ENCODE results near the gene POGLUT2.

DNA sequence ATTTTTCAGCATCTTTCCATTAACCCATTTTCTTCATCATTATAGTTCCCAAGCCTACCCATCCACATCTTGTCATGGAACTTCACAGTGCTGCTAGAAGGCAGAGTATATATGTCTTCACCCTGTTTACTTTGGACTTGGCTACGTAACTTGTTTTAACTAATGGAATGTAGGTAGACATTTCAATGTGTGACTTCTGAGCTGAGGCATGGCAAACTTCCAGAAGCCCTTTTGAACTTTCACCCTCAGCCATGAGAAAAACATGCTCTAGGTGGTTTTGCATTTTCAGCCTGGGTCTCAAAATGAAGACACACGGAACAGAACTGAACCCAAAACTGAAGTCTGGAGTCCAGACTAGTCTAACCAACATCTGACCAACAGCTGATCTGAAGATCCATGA lies 28.3 kb downstream of the POGLUT2 start:
- TF ChIP-seq, protein P1, sequence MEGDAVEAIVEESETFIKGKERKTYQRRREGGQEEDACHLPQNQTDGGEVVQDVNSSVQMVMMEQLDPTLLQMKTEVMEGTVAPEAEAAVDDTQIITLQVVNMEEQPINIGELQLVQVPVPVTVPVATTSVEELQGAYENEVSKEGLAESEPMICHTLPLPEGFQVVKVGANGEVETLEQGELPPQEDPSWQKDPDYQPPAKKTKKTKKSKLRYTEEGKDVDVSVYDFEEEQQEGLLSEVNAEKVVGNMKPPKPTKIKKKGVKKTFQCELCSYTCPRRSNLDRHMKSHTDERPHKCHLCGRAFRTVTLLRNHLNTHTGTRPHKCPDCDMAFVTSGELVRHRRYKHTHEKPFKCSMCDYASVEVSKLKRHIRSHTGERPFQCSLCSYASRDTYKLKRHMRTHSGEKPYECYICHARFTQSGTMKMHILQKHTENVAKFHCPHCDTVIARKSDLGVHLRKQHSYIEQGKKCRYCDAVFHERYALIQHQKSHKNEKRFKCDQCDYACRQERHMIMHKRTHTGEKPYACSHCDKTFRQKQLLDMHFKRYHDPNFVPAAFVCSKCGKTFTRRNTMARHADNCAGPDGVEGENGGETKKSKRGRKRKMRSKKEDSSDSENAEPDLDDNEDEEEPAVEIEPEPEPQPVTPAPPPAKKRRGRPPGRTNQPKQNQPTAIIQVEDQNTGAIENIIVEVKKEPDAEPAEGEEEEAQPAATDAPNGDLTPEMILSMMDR (IDR thresholded peaks at IDR 0.05) = no peak
- TF ChIP-seq POLR2A (IDR thresholded peaks at IDR 0.05) = no peak
